Measurements from ENCODE around the gene CMTM8.

The CMTM8 gene

DNA sequence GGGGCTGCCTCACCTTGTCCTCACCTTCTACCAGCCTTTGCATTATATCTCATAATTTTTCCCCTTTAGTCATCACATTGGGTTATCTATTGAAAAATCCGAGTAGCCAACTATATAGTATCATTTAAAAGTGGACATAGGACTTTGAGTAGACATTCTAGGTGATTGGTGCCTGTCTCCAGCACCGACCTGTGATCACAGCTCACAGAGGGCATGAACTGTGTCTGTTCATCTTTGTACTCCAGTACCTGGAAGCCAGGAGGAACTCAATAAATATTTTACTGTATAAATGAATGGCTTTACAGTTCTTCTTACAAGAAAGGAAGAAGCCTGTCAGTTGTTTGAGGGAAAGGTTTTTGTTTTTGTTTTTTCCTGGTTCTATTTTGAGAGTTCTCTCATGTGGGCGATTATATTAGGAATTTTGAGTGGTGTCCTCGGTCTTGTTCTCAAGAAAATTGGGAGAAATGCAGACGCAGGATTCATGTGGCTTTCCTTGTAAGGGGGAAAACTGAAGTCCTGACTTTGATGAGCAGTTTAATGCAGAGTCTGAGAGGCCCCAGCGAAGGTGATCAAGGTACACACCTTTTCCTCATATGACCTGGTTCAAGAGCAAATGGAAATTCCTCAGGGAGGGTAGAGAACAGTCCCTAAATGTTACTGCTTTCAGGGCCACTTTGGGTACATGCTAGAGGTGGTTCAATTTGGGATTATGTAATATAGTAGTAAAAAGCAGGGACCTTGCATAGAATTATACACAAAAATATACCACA is 46.1 kb downstream of the CMTM8 start:
- Histone ChIP-seq H3K9me3 (ENCODE audit: insufficient read depth, low read length) (no peaks in the 10 kb centered on the region), H3K4me3 (ENCODE audit: low read length) (no peak overlapping the region), H3K4me1 (ENCODE audit: low read length) (peaks cover 4% of the 10 kb centered on the region; the same call in 1 of the 2 replicates), H3K27ac (ENCODE audit: low read length) (no peak overlapping the region), H3K4me2 (ENCODE audit: low read length) (no peak overlapping the region), H4K20me1 (ENCODE audit: insufficient read depth, low read length) (no peaks in the 10 kb centered on the region), H3K27me3 (ENCODE audit: low read depth, low read length) (no peaks in the 10 kb centered on the region), H3K9ac (ENCODE audit: low read length) (no peak overlapping the region), H2AFZ (ENCODE audit: low read depth, low read length) (no peak overlapping the region), H3K79me2 (ENCODE audit: low read length) (no peaks in the 10 kb centered on the region), H3K36me3 (replicated peaks; ENCODE audit: low read depth, low read length) (no peaks in the 10 kb centered on the region)
- TF ChIP-seq CTCF (IDR thresholded peaks at IDR 0.05; ENCODE audit: low read depth, low read length) (no peak), EZH2phosphoT487 (IDR thresholded peaks at IDR 0.05; ENCODE audit: low read depth) (no peak)

DNA sequence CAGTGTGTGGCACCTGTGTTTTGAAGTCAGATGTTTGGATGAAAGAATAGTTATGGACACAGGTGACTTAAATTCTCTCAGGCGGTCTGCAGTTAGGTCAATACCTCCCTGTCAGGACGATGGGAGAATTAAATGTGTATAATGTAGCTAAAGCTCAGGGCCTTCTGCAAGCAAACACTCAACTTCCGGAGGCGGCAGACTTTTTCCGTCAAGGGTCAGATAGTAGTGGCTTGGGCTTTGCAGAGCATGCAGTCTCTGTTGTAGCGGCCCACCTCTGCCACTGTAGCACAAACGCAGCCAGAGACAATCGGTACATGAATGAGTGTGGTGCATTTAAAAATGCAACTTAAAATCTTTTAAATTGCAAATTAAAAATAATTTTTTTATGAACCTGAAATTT is 47.4 kb downstream of the CMTM8 start:
- H3K27ac ChIP-seq (ENCODE audit: low read length) = no peak overlapping the region
- no peak for TF ChIP-seq CTCF (IDR thresholded peaks at IDR 0.05; ENCODE audit: low read depth, low read length)
- no peak for TF ChIP-seq EZH2phosphoT487 (IDR thresholded peaks at IDR 0.05; ENCODE audit: low read depth)
- H4K20me1 ChIP-seq (ENCODE audit: insufficient read depth, low read length) = no peaks in the 10 kb centered on the region
- H3K9me3 ChIP-seq (ENCODE audit: insufficient read depth, low read length) = no peaks in the 10 kb centered on the region
- no peaks in the 10 kb centered on the region for H3K27me3 ChIP-seq (ENCODE audit: low read depth, low read length)
- no peaks in the 10 kb centered on the region for H3K79me2 ChIP-seq (ENCODE audit: low read length)
- no peak overlapping the region for H3K4me3 ChIP-seq (ENCODE audit: low read length)
- H3K4me1 ChIP-seq (ENCODE audit: low read length) = peaks cover 4% of the 10 kb centered on the region; the same call in 1 of the 2 replicates
- H3K9ac ChIP-seq (ENCODE audit: low read length) = no peak overlapping the region
- H2AFZ ChIP-seq (ENCODE audit: low read depth, low read length) = no peak overlapping the region
- no peak overlapping the region for H3K4me2 ChIP-seq (ENCODE audit: low read length)
- no peaks in the 10 kb centered on the region for H3K36me3 ChIP-seq (replicated peaks; ENCODE audit: low read depth, low read length)

- peaks cover 4% of the 10 kb centered on the region; the same call in 1 of the 2 replicates for H3K4me1 ChIP-seq (ENCODE audit: low read length)
- no peaks in the 10 kb centered on the region for H4K20me1 ChIP-seq (ENCODE audit: insufficient read depth, low read length)
- peak overlapping the region; percentile 68; the same call in 1 of the 2 replicates for H2AFZ ChIP-seq (ENCODE audit: low read depth, low read length)
- peak overlapping the region; percentile 11; the same call in 1 of the 2 replicates for H3K4me2 ChIP-seq (ENCODE audit: low read length)
- no peaks in the 10 kb centered on the region for H3K36me3 ChIP-seq (replicated peaks; ENCODE audit: low read depth, low read length)
- no peak overlapping the region for H3K9ac ChIP-seq (ENCODE audit: low read length)
- no peaks in the 10 kb centered on the region for H3K27me3 ChIP-seq (ENCODE audit: low read depth, low read length)
- no peak overlapping the region for H3K4me3 ChIP-seq (ENCODE audit: low read length)
- no peaks in the 10 kb centered on the region for H3K9me3 ChIP-seq (ENCODE audit: insufficient read depth, low read length)
- H3K27ac ChIP-seq (ENCODE audit: low read length) = no peak overlapping the region
- no peaks in the 10 kb centered on the region for H3K79me2 ChIP-seq (ENCODE audit: low read length)
- TF ChIP-seq CTCF (IDR thresholded peaks at IDR 0.05; ENCODE audit: low read depth, low read length) (no peak), EZH2phosphoT487 (IDR thresholded peaks at IDR 0.05; ENCODE audit: low read depth) (no peak)
Observed at GRCh38 chr3:32288819-32289218, 50.3 kb downstream of the CMTM8 start.

GRCh38 chr3:32290619-32291018 is 52.1 kb downstream of the CMTM8 start:
- H3K27ac ChIP-seq (ENCODE audit: low read length) = no peak overlapping the region
- no peak overlapping the region for H3K9ac ChIP-seq (ENCODE audit: low read length)
- no peak overlapping the region for H3K4me2 ChIP-seq (ENCODE audit: low read length)
- H3K4me1 ChIP-seq (ENCODE audit: low read length) = peaks cover 4% of the 10 kb centered on the region; the same call in 1 of the 2 replicates
- H3K27me3 ChIP-seq (ENCODE audit: low read depth, low read length) = no peaks in the 10 kb centered on the region
- H3K36me3 ChIP-seq (replicated peaks; ENCODE audit: low read depth, low read length) = no peaks in the 10 kb centered on the region
- H2AFZ ChIP-seq (ENCODE audit: low read depth, low read length) = no peak overlapping the region
- no peak overlapping the region for H3K4me3 ChIP-seq (ENCODE audit: low read length)
- TF ChIP-seq CTCF (IDR thresholded peaks at IDR 0.05; ENCODE audit: low read depth, low read length) (no peak), EZH2phosphoT487 (IDR thresholded peaks at IDR 0.05; ENCODE audit: low read depth) (no peak)
- no peaks in the 10 kb centered on the region for H3K9me3 ChIP-seq (ENCODE audit: insufficient read depth, low read length)
- no peaks in the 10 kb centered on the region for H4K20me1 ChIP-seq (ENCODE audit: insufficient read depth, low read length)
- H3K79me2 ChIP-seq (ENCODE audit: low read length) = no peaks in the 10 kb centered on the region

Data from OCI-LY3 (cell line).